HEK293 (cell line): Measurements from ENCODE around the gene KLK2.

ENCODE experiments used
- ATF2 ChIP-seq: fragments of 450-650 bp; formaldehyde crosslinking; IDR thresholded peaks from 2 replicates; pipeline ENCODE4 v1.5.1; 2016; ENCODE audit warnings: missing biosample characterization, missing genetic modification characterization, low read depth
- CTCF ChIP-seq: fragments of 450-650 bp; formaldehyde crosslinking; IDR thresholded peaks from 2 replicates; pipeline ENCODE4 v1.5.1; 2016; ENCODE audit warnings: missing biosample characterization, missing genetic modification characterization
- YY1 ChIP-seq: fragments of 450-650 bp; formaldehyde crosslinking; IDR thresholded peaks from 2 replicates; pipeline ENCODE4 v1.5.1; 2018; ENCODE audit warnings: missing biosample characterization, missing genetic modification characterization
- ZBTB7A ChIP-seq: fragments of 450-650 bp; formaldehyde crosslinking; IDR thresholded peaks from 2 replicates; pipeline ENCODE4 v1.5.1; 2016; ENCODE audit warnings: low read depth, missing biosample characterization, missing genetic modification characterization
- ZNF121 ChIP-seq: fragments of 450-650 bp; formaldehyde crosslinking; IDR thresholded peaks from 2 replicates; pipeline ENCODE4 v1.5.1; 2016; ENCODE audit warnings: missing biosample characterization, missing genetic modification characterization
- ZNF501 ChIP-seq: fragments of 450-650 bp; formaldehyde crosslinking; IDR thresholded peaks from 2 replicates; pipeline ENCODE4 v1.5.1; 2016; ENCODE audit warnings: missing biosample characterization, missing genetic modification characterization
- ZNF555 ChIP-seq: fragments of 450-650 bp; formaldehyde crosslinking; conservative IDR thresholded peaks from 2 replicates; pipeline ENCODE4 v1.5.1; 2017; ENCODE audit warnings: missing biosample characterization, mild to moderate bottlenecking, missing genetic modification characterization, inconsistent platforms
- ZNF791 ChIP-seq: fragments of 450-650 bp; formaldehyde crosslinking; IDR thresholded peaks from 2 replicates; pipeline ENCODE4 v1.5.1; 2016; ENCODE audit warnings: missing biosample characterization, missing genetic modification characterization

DNA sequence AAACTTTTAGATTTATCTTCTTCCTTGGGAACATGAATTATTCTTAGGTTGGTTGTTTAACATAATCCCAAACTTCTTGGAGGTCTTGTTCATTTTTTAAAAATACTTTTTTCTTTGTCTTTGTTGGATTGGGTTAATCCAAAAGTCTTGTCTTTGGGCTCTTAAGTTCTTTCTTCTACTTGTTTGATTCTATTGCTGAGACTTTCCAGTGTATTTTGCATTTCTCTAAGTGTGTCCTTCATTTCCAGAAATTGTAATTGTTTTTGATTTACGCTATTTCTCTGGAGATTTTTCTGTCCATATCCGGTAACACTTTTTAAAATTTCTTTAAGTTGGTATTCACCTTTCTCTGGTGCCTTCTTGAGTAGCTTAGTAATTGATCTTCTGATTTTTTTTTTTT is 30.0 kb upstream of the KLK2 start:
- TF ChIP-seq CTCF (no peak), ATF2 (no peak), YY1 (no peak), ZNF501 (tag by site-specific recombination) (no peak), ZNF121 (no peak), ZNF555 (tag by site-specific recombination) (no peak), ZNF791 (no peak), ZBTB7A (tag by site-specific recombination) (no peak)
